Measurements from ENCODE around the gene JAZF1.

The JAZF1 gene

DNA sequence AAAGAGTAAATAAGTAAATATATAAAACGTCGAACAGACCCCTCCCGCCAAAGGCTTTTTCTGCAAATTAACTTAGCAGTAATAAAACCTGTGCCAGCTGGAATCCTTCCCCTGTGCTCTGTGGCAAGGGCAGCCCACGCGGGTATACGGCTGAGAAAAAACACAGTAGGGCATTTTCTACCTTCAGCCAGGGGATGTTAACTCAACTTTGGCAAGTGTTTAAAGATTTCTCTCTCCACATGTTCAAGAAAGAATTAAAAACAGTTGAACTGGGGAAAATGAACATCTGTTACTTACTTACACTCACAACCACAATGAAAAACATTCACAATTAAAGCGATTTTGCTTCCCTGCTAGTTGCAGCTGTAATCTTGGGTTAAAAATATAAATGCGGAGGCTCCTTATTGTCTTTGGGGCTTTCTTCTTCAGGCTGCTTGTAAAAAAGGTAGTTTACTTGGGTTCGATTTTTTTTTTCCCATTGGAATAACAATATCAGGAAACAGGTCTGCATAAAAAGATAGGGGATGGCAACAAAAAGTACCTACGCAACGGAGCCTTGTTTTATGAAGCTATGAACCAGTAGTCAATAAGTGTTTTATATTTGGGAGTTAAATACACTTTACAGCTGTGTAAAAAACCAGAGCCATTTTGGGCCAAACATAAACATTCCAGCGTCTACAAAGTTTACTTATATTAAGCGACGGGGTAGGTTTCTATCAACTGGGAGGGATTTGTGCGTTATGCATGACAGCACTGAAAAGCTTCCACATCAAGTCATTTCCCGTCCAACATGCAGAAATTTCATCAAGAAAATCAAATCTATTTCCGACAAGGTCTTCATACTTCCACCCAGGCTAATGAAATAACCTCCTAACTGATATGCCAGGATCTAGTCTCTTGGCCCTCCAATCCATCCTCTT, 308.0 kb downstream of the JAZF1 start:
- peaks cover 6 to 36% (median 25%) of the 10 kb centered on the region in 5 donors for H3K4me1 ChIP-seq (ENCODE audit: control insufficient read depth in 5 of 5, insufficient read depth in 5 of 5, low read length in 5 of 5)
- H3K36me3 ChIP-seq (ENCODE audit: control insufficient read depth in 5 of 5, insufficient read depth in 5 of 5, low read length in 5 of 5) = peaks cover 0 to 3% (median 0%) of the 10 kb centered on the region in 5 donors
- no peak overlapping the region for H3K9ac ChIP-seq (ENCODE audit: low read length in 5 of 5)
- no peaks in the 10 kb centered on the region for H3K9me3 ChIP-seq (ENCODE audit: control insufficient read depth in 5 of 5, low read length in 5 of 5)
- no peaks in the 10 kb centered on the region for H3K27me3 ChIP-seq (ENCODE audit: control insufficient read depth in 5 of 5, insufficient read depth in 4 of 5, low read length in 5 of 5)
- no peak overlapping the region for H3K27ac ChIP-seq (ENCODE audit: low read depth, low read length)
- H3K4me3 ChIP-seq (ENCODE audit: low read depth in 1 of 5, low read length in 5 of 5) = no peak overlapping the region

DNA sequence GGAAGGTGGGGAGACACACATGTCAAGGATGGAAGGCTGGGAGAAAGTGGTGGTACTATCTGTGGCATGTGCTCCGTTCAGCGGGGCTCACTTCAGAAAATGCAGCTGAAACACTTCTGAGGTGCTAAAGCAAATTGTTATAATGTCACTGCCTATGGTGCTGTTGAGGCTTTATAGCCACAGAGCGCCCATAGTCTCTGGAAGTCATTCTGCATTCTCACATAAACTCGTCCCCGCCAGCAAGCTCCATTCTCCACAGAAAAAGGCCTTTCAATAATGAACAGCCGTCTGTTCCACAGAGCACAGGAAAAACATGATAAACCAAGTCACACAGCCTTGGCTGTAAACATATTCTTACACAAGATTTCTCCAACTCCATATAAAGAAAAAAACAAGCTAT, 308.7 kb downstream of the JAZF1 start:
- H3K4me1 ChIP-seq (ENCODE audit: control insufficient read depth in 5 of 5, insufficient read depth in 5 of 5, low read length in 5 of 5) = peaks cover 6 to 36% (median 25%) of the 10 kb centered on the region in 5 donors
- no peak overlapping the region for H3K27ac ChIP-seq (ENCODE audit: low read depth, low read length)
- no peaks in the 10 kb centered on the region for H3K27me3 ChIP-seq (ENCODE audit: control insufficient read depth in 5 of 5, insufficient read depth in 4 of 5, low read length in 5 of 5)
- H3K36me3 ChIP-seq (ENCODE audit: control insufficient read depth in 5 of 5, insufficient read depth in 5 of 5, low read length in 5 of 5) = peaks cover 0 to 4% (median 0%) of the 10 kb centered on the region in 5 donors
- H3K9me3 ChIP-seq (ENCODE audit: control insufficient read depth in 5 of 5, low read length in 5 of 5) = no peaks in the 10 kb centered on the region
- no peak overlapping the region for H3K4me3 ChIP-seq (ENCODE audit: low read depth in 1 of 5, low read length in 5 of 5)
- H3K9ac ChIP-seq (ENCODE audit: low read length in 5 of 5) = no peak overlapping the region

DNA sequence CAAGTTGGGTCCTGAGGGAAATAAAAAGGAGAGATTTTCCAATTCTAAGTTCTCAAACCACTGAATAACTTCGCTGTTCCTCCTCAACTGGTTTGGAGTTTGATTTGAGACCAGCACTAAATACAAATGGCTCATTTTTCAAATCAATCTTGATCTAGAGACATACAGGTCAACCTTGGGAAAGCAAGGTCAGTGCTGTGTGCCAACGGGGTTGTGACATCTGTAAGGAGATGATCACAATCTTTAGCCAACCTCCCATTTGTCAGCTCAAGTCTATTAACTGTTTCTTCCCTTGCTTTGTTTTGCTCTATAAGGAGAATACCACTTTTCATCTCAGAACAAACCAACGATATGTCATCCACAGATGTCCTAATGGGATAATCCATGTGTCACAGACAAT, 309.5 kb downstream of the JAZF1 start:
- Histone ChIP-seq H3K27me3 (ENCODE audit: control insufficient read depth in 5 of 5, insufficient read depth in 4 of 5, low read length in 5 of 5) (no peaks in the 10 kb centered on the region), H3K9ac (ENCODE audit: low read length in 5 of 5) (no peak overlapping the region), H3K4me1 (ENCODE audit: control insufficient read depth in 5 of 5, insufficient read depth in 5 of 5, low read length in 5 of 5) (peaks cover 6 to 36% (median 25%) of the 10 kb centered on the region in 5 donors), H3K27ac (ENCODE audit: low read depth, low read length) (no peak overlapping the region), H3K4me3 (ENCODE audit: low read depth in 1 of 5, low read length in 5 of 5) (no peak overlapping the region), H3K36me3 (ENCODE audit: control insufficient read depth in 5 of 5, insufficient read depth in 5 of 5, low read length in 5 of 5) (peaks cover 0 to 4% (median 0%) of the 10 kb centered on the region in 5 donors), H3K9me3 (ENCODE audit: control insufficient read depth in 5 of 5, low read length in 5 of 5) (no peaks in the 10 kb centered on the region)

DNA sequence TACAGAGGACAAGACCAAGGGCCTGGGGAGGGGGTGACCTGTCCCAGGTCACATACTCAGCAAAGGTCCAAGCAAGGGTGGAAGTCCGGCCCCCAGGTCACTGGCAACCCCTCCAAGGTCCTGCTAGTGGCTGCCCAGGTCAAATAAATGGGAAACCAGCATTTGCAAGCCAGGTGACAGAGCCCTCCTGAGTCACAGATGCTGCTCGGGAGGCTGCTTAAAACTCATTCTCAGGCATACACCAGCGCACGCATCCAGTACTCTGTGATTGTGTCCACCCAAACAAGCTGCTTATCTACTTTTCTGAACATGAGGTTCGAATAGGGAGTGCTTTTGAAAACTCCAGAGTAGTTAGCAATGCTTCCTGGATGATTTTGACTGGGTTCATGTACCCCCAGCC, 310.0 kb downstream of the JAZF1 start:
- no peaks in the 10 kb centered on the region for H3K27me3 ChIP-seq (ENCODE audit: control insufficient read depth in 5 of 5, insufficient read depth in 4 of 5, low read length in 5 of 5)
- no peak overlapping the region for H3K9ac ChIP-seq (ENCODE audit: low read length in 5 of 5)
- no peaks in the 10 kb centered on the region for H3K9me3 ChIP-seq (ENCODE audit: control insufficient read depth in 5 of 5, low read length in 5 of 5)
- H3K27ac ChIP-seq (ENCODE audit: low read depth, low read length) = no peak overlapping the region
- H3K4me1 ChIP-seq (ENCODE audit: control insufficient read depth in 5 of 5, insufficient read depth in 5 of 5, low read length in 5 of 5) = peaks cover 6 to 36% (median 25%) of the 10 kb centered on the region in 5 donors
- peak overlapping the region in 1 of 5 donors; percentile 1 for H3K4me3 ChIP-seq (ENCODE audit: low read depth in 1 of 5, low read length in 5 of 5)
- H3K36me3 ChIP-seq (ENCODE audit: control insufficient read depth in 5 of 5, insufficient read depth in 5 of 5, low read length in 5 of 5) = peaks cover 0 to 4% (median 0%) of the 10 kb centered on the region in 5 donors

DNA sequence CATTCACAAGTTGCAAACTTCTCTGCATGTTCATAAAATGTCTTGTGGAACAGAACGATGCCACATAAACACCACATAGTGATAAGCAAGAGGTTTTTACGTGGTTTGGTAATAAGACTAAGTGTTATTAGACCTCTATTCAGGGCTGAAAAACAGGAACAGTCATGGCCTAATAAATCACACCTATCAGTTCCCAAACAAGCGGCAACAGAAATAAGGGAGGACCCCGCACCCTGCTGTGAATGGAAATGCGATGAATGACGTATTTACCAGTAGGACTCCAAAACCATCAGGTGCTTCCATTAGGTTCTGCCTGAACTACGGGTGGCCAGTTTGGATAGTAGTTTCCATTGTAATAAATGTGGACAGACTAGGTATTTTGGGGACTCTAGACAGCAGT, 311.5 kb downstream of the JAZF1 start:
- Histone ChIP-seq H3K9ac (ENCODE audit: low read length in 5 of 5) (no peak overlapping the region), H3K4me3 (ENCODE audit: low read depth in 1 of 5, low read length in 5 of 5) (no peak overlapping the region), H3K9me3 (ENCODE audit: control insufficient read depth in 5 of 5, low read length in 5 of 5) (no peaks in the 10 kb centered on the region), H3K36me3 (ENCODE audit: control insufficient read depth in 5 of 5, insufficient read depth in 5 of 5, low read length in 5 of 5) (peaks cover 0 to 4% (median 0%) of the 10 kb centered on the region in 5 donors), H3K27me3 (ENCODE audit: control insufficient read depth in 5 of 5, insufficient read depth in 4 of 5, low read length in 5 of 5) (no peaks in the 10 kb centered on the region), H3K27ac (ENCODE audit: low read depth, low read length) (no peak overlapping the region), H3K4me1 (ENCODE audit: control insufficient read depth in 5 of 5, insufficient read depth in 5 of 5, low read length in 5 of 5) (peaks cover 3 to 24% (median 18%) of the 10 kb centered on the region in 5 donors)

DNA sequence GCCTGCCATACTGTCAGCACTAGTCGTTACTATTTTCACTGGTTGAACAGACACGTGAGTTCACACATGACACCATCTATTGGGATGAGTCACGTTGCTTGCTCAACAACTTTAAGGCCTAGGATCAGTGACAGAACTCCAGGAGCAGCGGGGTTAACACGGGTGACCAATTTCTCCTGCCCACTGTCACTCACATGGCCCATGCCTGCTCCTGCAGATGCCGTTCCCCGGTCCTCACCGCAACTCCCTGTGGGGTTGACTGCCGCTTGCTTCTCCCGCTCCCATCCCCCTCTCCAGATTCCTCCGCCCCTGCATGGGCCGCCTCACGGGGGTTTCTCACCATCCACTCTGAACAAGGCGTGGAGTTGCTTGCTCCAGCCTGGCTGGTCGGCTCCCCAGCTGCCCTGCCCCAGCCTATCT, 312.5 kb downstream of the JAZF1 start:
- Histone ChIP-seq H3K4me3 (ENCODE audit: low read depth in 1 of 5, low read length in 5 of 5) (no peak overlapping the region), H3K9ac (ENCODE audit: low read length in 5 of 5) (no peak overlapping the region), H3K4me1 (ENCODE audit: control insufficient read depth in 5 of 5, insufficient read depth in 5 of 5, low read length in 5 of 5) (peaks cover 0 to 15% (median 9%) of the 10 kb centered on the region in 5 donors), H3K27ac (ENCODE audit: low read depth, low read length) (no peak overlapping the region), H3K27me3 (ENCODE audit: control insufficient read depth in 5 of 5, insufficient read depth in 4 of 5, low read length in 5 of 5) (no peaks in the 10 kb centered on the region), H3K36me3 (ENCODE audit: control insufficient read depth in 5 of 5, insufficient read depth in 5 of 5, low read length in 5 of 5) (peaks cover 0 to 8% (median 0%) of the 10 kb centered on the region in 5 donors), H3K9me3 (ENCODE audit: control insufficient read depth in 5 of 5, low read length in 5 of 5) (no peaks in the 10 kb centered on the region)

DNA sequence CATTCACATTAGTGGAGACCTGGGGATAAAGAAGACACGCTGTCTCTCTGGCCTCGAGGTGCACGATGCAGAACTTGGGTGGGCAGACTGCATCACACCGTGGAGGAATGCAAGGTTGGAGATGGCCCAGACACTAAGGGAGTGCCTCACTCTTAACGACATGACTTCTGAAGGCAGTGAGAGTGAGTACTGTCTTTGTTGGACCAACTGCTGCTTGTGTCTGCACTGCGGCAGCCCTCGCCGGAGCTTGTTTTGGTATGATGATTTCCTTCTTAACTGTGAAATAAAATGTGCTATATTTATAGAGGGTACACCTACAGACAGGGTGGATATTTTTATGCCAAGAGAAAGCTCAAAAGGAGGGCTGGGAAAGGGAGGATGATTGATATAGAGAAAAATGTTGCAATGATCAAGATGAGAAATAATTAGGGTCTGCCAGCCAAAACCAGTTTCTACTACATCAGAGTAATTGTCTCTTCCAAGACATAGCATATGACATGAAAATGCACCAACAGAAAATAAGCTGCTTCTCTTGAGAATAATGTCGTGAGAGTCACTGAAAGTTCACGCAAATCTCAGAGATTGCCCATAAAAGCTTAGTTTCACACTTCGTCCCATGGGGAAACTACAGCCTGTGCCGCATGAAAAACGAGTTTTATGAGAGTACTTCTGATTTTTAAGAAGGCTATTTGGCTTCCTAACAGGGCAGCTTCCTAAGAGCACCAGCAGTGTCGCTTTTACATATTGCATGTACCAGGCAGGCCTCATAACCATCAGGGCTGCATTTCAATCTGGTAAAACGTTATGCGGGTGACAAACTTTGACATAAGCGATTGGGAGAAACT, 313.5 kb downstream of the JAZF1 start:
- H3K4me3 ChIP-seq (ENCODE audit: low read depth in 1 of 5, low read length in 5 of 5) = no peak overlapping the region
- H3K36me3 ChIP-seq (ENCODE audit: control insufficient read depth in 5 of 5, insufficient read depth in 5 of 5, low read length in 5 of 5) = peaks cover 0 to 8% (median 0%) of the 10 kb centered on the region in 5 donors
- H3K4me1 ChIP-seq (ENCODE audit: control insufficient read depth in 5 of 5, insufficient read depth in 5 of 5, low read length in 5 of 5) = peaks cover 0 to 4% (median 0%) of the 10 kb centered on the region in 5 donors
- no peaks in the 10 kb centered on the region for H3K27me3 ChIP-seq (ENCODE audit: control insufficient read depth in 5 of 5, insufficient read depth in 4 of 5, low read length in 5 of 5)
- no peak overlapping the region for H3K9ac ChIP-seq (ENCODE audit: low read length in 5 of 5)
- no peaks in the 10 kb centered on the region for H3K9me3 ChIP-seq (ENCODE audit: control insufficient read depth in 5 of 5, low read length in 5 of 5)
- no peak overlapping the region for H3K27ac ChIP-seq (ENCODE audit: low read depth, low read length)

DNA sequence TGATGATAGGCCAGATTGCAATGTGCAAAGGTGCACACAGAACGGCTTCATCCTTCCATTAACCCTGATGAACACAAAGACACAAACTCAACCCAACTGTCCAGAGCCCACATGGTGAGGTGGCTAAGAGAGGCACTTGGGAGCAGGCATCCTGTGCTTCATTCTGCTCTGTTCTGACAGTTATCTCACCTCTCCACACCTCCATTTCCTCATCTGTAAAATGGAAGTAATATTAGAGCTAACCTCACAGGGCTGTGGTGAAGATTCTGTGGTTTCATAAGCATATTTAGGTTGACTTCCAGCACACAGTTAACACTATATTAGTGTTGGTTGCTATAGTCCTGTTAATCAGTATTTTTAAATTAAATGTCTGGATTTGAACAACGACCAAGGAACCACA, 314.3 kb downstream of the JAZF1 start:
- Histone ChIP-seq H3K9ac (ENCODE audit: low read length in 5 of 5) (no peak overlapping the region), H3K27ac (ENCODE audit: low read depth, low read length) (no peak overlapping the region), H3K36me3 (ENCODE audit: control insufficient read depth in 5 of 5, insufficient read depth in 5 of 5, low read length in 5 of 5) (peaks cover 0 to 8% (median 0%) of the 10 kb centered on the region in 5 donors), H3K9me3 (ENCODE audit: control insufficient read depth in 5 of 5, low read length in 5 of 5) (no peaks in the 10 kb centered on the region), H3K27me3 (ENCODE audit: control insufficient read depth in 5 of 5, insufficient read depth in 4 of 5, low read length in 5 of 5) (no peaks in the 10 kb centered on the region), H3K4me3 (ENCODE audit: low read depth in 1 of 5, low read length in 5 of 5) (no peak overlapping the region), H3K4me1 (ENCODE audit: control insufficient read depth in 5 of 5, insufficient read depth in 5 of 5, low read length in 5 of 5) (no peaks in the 10 kb centered on the region)

DNA sequence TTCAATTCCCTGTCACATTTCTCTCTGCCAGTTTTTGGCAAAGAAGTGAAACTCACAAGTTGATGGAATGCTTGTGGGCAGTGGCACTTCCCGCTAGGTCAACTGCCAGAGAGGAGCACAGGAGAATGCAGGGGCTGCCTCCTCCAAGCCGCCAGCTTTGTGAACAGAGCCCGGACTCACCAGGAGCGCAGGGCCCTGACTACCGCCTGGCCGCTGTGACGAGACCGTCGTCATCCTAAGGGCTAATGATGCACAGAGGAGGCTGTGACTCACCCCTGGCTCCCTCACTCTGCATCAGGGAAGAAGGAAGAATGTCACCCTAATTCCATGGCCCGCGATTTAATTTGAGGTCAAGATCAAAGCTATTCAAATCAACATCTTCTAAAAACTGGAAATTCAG, 316.7 kb downstream of the JAZF1 start:
- H3K9me3 ChIP-seq (ENCODE audit: control insufficient read depth in 5 of 5, low read length in 5 of 5) = no peaks in the 10 kb centered on the region
- H3K4me1 ChIP-seq (ENCODE audit: control insufficient read depth in 5 of 5, insufficient read depth in 5 of 5, low read length in 5 of 5) = no peaks in the 10 kb centered on the region
- no peaks in the 10 kb centered on the region for H3K27me3 ChIP-seq (ENCODE audit: control insufficient read depth in 5 of 5, insufficient read depth in 4 of 5, low read length in 5 of 5)
- peaks cover 0 to 8% (median 0%) of the 10 kb centered on the region in 5 donors for H3K36me3 ChIP-seq (ENCODE audit: control insufficient read depth in 5 of 5, insufficient read depth in 5 of 5, low read length in 5 of 5)
- H3K27ac ChIP-seq (ENCODE audit: low read depth, low read length) = no peak overlapping the region
- H3K9ac ChIP-seq (ENCODE audit: low read length in 5 of 5) = no peak overlapping the region
- no peak overlapping the region for H3K4me3 ChIP-seq (ENCODE audit: low read depth in 1 of 5, low read length in 5 of 5)

DNA sequence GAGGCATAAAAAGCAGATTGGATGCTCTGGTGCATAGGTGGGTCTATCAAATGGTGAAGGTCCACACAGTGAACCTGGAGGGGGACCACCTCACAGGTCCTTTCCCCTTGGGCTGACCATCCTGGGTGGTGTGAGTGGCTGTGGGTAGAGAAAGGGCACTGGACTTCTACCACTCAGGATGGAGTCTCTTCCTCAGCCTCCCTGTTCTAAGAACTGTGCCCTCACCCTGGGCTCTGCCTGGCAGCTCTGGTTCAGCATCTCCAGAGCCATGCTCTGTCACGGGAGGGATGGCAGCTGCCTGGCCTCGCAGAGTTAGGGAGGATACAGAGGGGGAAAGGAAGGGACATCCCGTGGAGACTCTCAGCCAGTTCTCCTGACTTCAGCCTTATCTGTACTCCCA, 318.8 kb downstream of the JAZF1 start:
- Histone ChIP-seq H3K27me3 (ENCODE audit: control insufficient read depth in 5 of 5, insufficient read depth in 4 of 5, low read length in 5 of 5) (no peaks in the 10 kb centered on the region), H3K36me3 (ENCODE audit: control insufficient read depth in 5 of 5, insufficient read depth in 5 of 5, low read length in 5 of 5) (peaks cover 0 to 4% (median 0%) of the 10 kb centered on the region in 5 donors), H3K27ac (ENCODE audit: low read depth, low read length) (no peak overlapping the region), H3K4me1 (ENCODE audit: control insufficient read depth in 5 of 5, insufficient read depth in 5 of 5, low read length in 5 of 5) (no peaks in the 10 kb centered on the region), H3K4me3 (ENCODE audit: low read depth in 1 of 5, low read length in 5 of 5) (no peak overlapping the region), H3K9me3 (ENCODE audit: control insufficient read depth in 5 of 5, low read length in 5 of 5) (no peaks in the 10 kb centered on the region), H3K9ac (ENCODE audit: low read length in 5 of 5) (no peak overlapping the region)
